ENCODE results near the gene DPT. TPM values are rescaled to one million over a fixed set of nuclear protein-coding genes. Genes with fewer than 3 reads are reported as not detected.
"Not testable (repeated sequence)": the region's sequence is repeated elsewhere in the genome, so short reads cannot be mapped to it uniquely, and the experiment has no call there.

The DPT gene
- total RNA-seq, result not detected

DNA sequence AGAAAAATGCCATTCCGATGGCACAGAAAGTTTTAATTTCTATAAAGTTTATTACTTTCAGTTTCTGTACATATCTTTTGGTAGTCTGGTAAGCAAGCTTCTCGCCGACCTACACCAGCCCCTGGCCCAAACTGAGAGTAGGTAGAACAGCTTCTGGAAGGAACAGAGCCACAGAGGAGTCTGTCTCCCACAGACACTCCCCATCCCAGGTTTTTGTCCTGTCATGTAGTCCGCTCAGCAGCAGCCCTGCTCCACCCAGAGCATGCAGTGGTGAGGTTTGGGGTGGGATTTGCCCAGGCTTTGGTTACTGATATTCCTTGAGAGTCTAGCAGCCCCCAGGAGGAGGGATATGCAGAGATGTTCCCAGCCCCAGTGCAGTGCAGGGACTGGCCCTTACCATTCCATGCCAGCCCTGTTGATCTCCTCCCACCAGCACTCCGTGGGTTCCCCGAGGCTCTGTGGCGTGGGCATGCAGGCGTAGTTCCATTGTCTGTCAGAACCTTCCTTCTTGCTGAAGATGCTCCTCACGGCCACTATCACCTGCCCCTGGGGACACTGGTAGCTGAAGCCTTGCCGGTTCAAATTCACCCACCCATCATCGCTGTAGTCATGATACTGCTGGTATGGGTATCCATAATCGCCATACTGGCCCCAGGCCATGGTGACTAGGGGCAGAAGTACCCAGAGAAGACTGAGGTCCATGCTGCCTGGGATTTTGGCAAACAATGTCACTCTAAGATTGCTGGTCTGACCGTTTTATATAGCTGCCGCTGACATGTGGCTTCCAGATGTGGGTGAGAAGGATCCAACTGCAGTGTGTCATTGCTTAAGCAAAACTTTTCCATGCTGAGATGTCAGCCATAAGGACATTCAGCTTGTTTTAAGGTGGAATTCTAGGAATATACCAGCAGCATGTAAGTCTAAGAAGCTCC lies at the start of gene DPT:
Gene DPT (minus strand): TSS at position 734 of the 932 bp plus-strand sequence. CDS start 32 bp downstream, at position 702.
- no peaks in the 10 kb centered on the region for H3K36me3 Mint-ChIP-seq (ENCODE audit: low read depth)
- no peaks in the 10 kb centered on the region for H3K9me3 Mint-ChIP-seq
- CTCF ChIA-PET, result no interaction called here
- no peak within 1 kb of the TSS for H3K27ac Mint-ChIP-seq
- intact Hi-C loops (cut with micrococcal nuclease), result no loop called here
- no peaks in the 10 kb centered on the region for H3K4me1 Mint-ChIP-seq (ENCODE audit: low read depth)
- H3K27me3 Mint-ChIP-seq (ENCODE audit: low read depth), result peaks cover 2% of the 10 kb centered on the region
- DNase-seq, result no peak
- no peak within 1 kb of the TSS for H3K4me3 Mint-ChIP-seq

DNA sequence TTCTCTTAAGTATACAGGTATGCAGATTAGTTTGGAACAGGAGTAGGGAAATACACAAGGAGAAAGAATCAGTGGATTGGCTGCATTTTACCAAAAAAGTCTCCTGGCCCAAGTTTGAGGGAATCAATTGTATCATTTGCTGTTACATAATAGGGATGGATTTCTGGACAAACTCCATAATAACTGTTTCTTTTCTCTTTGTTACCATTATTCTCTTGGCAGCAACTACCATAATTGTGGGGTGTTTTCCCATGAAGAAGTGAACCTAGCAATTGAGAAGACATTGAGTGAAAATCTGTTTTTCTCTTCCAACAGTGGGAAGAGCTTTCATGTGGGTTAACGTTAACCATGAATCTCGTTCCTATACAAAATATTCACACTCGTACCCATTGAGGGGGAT lies 46.4 kb upstream of the DPT start:
- peaks cover 10% of the 10 kb centered on the region for H3K27me3 Mint-ChIP-seq (ENCODE audit: low read depth)
- DNase-seq, result no peak
- no peaks in the 10 kb centered on the region for H3K36me3 Mint-ChIP-seq (ENCODE audit: low read depth)
- H3K4me1 Mint-ChIP-seq (ENCODE audit: low read depth), result no peaks in the 10 kb centered on the region
- intact Hi-C loops (cut with micrococcal nuclease), result no loop called here
- no peaks in the 10 kb centered on the region for H3K9me3 Mint-ChIP-seq
- no peak overlapping the region for H3K27ac Mint-ChIP-seq
- H3K4me3 Mint-ChIP-seq, result no peak overlapping the region
- CTCF ChIA-PET, result no interaction called here

DNA sequence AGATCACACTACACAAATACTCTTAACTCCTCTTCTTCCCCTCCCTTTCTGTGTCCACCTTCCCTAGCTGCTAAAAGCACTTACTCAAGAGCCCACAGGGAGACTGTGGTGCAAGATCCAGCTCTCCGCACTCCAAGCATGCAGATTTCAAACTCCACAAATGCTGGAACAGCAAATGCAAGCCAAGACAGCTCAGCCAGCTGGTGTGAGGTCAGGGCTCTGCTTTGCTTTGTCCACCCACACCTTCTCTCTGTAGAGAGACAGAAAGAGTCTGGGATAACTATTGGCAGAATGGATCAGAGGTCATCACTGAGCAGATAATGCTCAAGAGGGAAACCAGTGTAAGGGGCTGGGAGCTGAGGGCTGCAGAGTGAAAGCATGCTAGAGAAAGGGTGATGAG lies 45.2 kb upstream of the DPT start:
- H3K4me3 Mint-ChIP-seq, result no peak overlapping the region
- CTCF ChIA-PET, result interaction anchor here (1.4 kb wide), 1 partner anchor 18 kb away, joined by 3 read pairs; no protein-coding TSS in a partner anchor
- H3K9me3 Mint-ChIP-seq, result no peaks in the 10 kb centered on the region
- H3K36me3 Mint-ChIP-seq (ENCODE audit: low read depth), result no peaks in the 10 kb centered on the region
- intact Hi-C loops (cut with micrococcal nuclease), result no loop called here
- no peak for DNase-seq
- H3K27me3 Mint-ChIP-seq (ENCODE audit: low read depth), result peaks cover 8% of the 10 kb centered on the region
- H3K4me1 Mint-ChIP-seq (ENCODE audit: low read depth), result no peaks in the 10 kb centered on the region
- no peak overlapping the region for H3K27ac Mint-ChIP-seq

DNA sequence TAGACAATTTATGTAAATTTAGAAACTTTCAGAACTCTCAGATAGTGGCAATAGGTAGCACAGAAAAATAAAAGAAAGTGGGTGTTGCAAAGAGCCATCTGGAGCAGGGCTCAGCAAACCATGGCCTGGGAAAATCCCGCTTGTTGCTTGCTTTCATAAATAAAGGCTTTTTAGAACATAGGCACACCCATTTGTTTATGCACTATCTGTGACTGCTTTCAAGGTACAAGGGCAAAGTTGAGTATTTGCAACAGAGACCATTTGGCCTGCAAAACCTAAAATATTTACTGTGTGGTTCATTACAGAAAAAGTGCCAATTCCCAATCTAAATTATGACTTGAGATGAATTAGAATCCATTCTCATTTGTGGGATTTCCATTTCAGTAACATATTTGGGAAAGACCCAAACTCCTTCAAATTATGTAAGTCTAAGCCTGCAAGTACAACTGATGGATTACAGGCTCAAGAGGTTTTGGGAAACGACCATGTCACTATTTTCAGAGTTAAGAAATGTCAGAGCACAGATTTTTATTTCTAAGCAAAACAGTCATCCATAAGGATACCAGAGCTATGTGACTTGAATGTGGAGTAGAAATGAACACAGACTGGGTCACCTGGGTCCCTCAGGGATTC lies 43.5 kb upstream of the DPT start:
- DNase-seq, result no peak
- intact Hi-C loops (cut with micrococcal nuclease), result no loop called here
- Mint-ChIP-seq H3K4me3 (no peak overlapping the region), H3K27ac (no peak overlapping the region), H3K9me3 (no peaks in the 10 kb centered on the region), H3K27me3 (ENCODE audit: low read depth) (peaks cover 5% of the 10 kb centered on the region), H3K4me1 (ENCODE audit: low read depth) (no peaks in the 10 kb centered on the region), H3K36me3 (ENCODE audit: low read depth) (no peaks in the 10 kb centered on the region)
- CTCF ChIA-PET, result no interaction called here

DNA sequence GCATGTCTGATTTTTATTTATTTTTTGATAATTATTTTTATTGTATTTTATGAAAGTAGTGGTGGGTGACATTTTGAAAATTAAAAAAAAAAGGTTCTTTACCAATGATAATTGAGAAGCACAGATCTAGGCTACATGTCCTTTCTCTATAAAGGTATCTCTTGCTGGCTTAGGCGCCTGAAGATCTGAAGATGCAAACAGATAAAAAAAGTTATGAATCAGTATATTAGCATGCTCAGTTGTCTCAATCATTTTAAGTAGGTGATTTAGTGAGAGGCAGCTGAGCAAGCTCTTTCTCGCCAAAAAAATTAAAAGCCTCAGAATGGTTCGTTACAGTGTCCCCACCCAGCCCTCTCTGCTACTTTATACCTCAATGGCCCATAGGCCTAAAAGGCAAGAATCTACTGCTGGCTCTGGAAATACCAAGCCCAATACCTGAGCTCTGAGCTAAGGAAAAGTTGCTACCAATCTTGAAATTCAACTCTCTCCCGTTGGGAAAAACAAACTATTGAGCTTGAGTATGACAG lies 42.2 kb upstream of the DPT start:
- peaks cover 5% of the 10 kb centered on the region for H3K27me3 Mint-ChIP-seq (ENCODE audit: low read depth)
- no peak overlapping the region for H3K4me3 Mint-ChIP-seq
- H3K9me3 Mint-ChIP-seq, result no peaks in the 10 kb centered on the region
- no peaks in the 10 kb centered on the region for H3K4me1 Mint-ChIP-seq (ENCODE audit: low read depth)
- no peak overlapping the region for H3K27ac Mint-ChIP-seq
- no peaks in the 10 kb centered on the region for H3K36me3 Mint-ChIP-seq (ENCODE audit: low read depth)
- intact Hi-C loops (cut with micrococcal nuclease), result no loop called here
- CTCF ChIA-PET, result interaction anchor here (0.5 to 1.2 kb wide), 4 partner anchors 22 to 1860 kb away, joined by 3 to 4 read pairs (median 3); no protein-coding TSS in a partner anchor
- no peak for DNase-seq

GRCh38 chr1:168769893-168770292 lies 40.9 kb upstream of the DPT start:
- H3K36me3 Mint-ChIP-seq (ENCODE audit: low read depth); intact Hi-C loops (cut with micrococcal nuclease); H3K4me1 Mint-ChIP-seq (ENCODE audit: low read depth); H3K27ac Mint-ChIP-seq; H3K27me3 Mint-ChIP-seq (ENCODE audit: low read depth); H3K4me3 Mint-ChIP-seq; H3K9me3 Mint-ChIP-seq; DNase-seq: not testable (repeated sequence)
- CTCF ChIA-PET, result interaction anchor here (0.7 to 1.2 kb wide), 2 partner anchors 9 to 24 kb away, joined by 3 read pairs; no protein-coding TSS in a partner anchor

DNA sequence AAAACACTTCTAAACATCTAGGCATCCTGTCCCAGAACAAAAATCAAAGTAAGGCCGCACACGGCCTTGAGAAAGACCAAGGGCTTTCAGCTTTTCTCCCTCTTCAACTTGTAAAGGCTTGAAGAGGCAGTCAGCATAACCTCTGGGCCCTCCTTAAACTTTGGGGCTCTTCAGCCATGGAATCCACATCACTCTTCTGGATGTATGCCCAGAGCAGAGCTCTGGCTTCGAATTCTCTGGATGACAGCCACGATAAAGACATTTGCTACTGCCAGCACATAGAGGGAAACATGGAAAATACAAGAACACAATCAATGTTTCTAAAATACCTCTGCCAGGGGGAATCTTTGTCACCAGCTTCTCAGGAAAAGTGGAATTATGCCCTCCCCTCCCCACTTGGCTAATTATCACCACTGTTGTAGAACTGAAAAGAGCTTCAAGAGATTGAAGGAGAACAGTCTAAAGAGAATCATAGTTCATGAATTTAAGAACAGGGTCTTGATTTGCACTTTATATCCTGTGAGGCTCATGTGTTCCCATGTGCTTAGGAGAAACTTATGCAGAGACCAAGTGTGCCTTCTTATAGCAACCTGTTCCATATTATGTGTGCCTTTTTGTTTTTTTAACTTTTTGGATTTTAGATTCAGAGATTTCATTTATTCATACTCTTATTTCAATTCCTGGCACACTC lies 39.0 kb upstream of the DPT start:
- no peaks in the 10 kb centered on the region for H3K9me3 Mint-ChIP-seq
- no peaks in the 10 kb centered on the region for H3K36me3 Mint-ChIP-seq (ENCODE audit: low read depth)
- H3K27me3 Mint-ChIP-seq (ENCODE audit: low read depth), result peaks cover 1% of the 10 kb centered on the region
- CTCF ChIA-PET, result no interaction called here
- H3K4me1 Mint-ChIP-seq (ENCODE audit: low read depth), result no peaks in the 10 kb centered on the region
- intact Hi-C loops (cut with micrococcal nuclease), result no loop called here
- no peak overlapping the region for H3K4me3 Mint-ChIP-seq
- no peak overlapping the region for H3K27ac Mint-ChIP-seq
- DNase-seq, result no peak

DNA sequence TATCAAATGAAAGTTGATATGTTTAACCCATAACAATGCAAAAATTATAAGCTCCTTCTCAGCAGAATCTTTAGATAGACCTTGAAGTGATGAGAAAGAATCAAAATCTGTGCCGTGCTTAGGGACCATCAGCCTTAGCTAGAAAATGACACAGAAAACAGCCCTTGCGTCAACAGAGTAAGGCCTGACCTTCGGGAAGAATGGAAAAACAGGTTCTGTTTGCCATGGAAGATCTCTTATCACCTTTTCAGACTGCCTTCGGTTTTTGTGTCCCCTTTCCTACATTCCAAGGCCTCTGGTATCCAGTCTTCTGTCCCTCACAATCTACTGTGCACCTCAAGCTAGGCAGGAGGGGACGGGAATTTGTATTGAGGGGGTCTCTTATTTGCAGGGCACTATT lies 37.6 kb upstream of the DPT start:
- CTCF ChIA-PET, result no interaction called here

DNA sequence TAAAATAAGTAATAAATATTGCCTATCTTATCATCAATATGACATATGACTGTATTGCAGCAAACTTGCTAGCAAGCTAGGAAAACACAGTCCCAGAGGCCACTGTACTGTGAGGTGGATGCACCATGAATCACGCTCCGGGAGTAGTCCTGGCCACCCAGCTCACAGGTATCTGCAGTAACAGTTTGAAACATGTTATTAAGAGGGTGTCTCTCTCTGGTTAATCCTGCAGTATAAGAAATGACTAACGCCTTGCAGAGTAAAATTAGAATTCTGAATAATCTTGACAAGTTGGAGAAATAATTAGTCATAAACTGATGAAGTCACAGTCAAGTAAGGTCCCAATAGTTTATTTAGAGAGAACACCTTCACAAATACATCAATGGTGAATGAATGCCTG lies 34.0 kb upstream of the DPT start:
- Mint-ChIP-seq H3K27me3 (ENCODE audit: low read depth) (no peaks in the 10 kb centered on the region), H3K4me1 (ENCODE audit: low read depth) (no peaks in the 10 kb centered on the region), H3K36me3 (ENCODE audit: low read depth) (no peaks in the 10 kb centered on the region), H3K9me3 (no peaks in the 10 kb centered on the region), H3K4me3 (no peak overlapping the region), H3K27ac (no peak overlapping the region)
- no peak for DNase-seq
- intact Hi-C loops (cut with micrococcal nuclease), result no loop called here
- CTCF ChIA-PET, result interaction anchor here (1.0 to 1.6 kb wide), 2 partner anchors 16 to 126 kb away, joined by 3 read pairs; no protein-coding TSS in a partner anchor

More for the DNA sequence above, 37.6 kb upstream of the DPT start:
- Mint-ChIP-seq H3K9me3 (no peaks in the 10 kb centered on the region), H3K36me3 (ENCODE audit: low read depth) (no peaks in the 10 kb centered on the region), H3K27ac (no peak overlapping the region), H3K4me3 (no peak overlapping the region), H3K27me3 (ENCODE audit: low read depth) (peaks cover 1% of the 10 kb centered on the region), H3K4me1 (ENCODE audit: low read depth) (no peaks in the 10 kb centered on the region)
- no peak for DNase-seq
- intact Hi-C loops (cut with micrococcal nuclease), result no loop called here

DNA sequence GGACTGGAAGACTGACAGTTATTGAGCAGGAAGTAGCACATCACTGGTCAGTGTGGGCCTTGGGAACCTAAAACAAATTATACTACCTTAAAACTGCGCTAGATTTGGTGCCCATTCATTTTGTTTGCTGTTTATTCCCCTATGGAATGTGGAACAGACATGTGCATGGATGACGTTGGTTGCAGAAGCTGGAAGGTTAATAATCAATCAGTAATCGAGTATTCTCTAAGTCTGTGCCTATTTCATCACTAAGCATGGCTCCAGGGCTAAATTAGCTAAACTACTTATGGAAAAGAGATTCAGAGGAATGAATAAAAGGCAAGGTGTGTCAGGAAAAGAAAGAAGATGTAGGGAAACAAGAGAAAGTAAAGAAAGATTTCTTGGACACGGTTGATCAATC lies 33.5 kb upstream of the DPT start:
- Mint-ChIP-seq H3K4me3 (no peak overlapping the region), H3K36me3 (ENCODE audit: low read depth) (no peaks in the 10 kb centered on the region), H3K27me3 (ENCODE audit: low read depth) (no peaks in the 10 kb centered on the region), H3K9me3 (no peaks in the 10 kb centered on the region), H3K4me1 (ENCODE audit: low read depth) (no peaks in the 10 kb centered on the region), H3K27ac (no peak overlapping the region)
- DNase-seq, result no peak
- CTCF ChIA-PET, result interaction anchor here (1.0 to 1.6 kb wide), 2 partner anchors 16 to 125 kb away, joined by 3 read pairs; no protein-coding TSS in a partner anchor
- intact Hi-C loops (cut with micrococcal nuclease), result no loop called here

DNA sequence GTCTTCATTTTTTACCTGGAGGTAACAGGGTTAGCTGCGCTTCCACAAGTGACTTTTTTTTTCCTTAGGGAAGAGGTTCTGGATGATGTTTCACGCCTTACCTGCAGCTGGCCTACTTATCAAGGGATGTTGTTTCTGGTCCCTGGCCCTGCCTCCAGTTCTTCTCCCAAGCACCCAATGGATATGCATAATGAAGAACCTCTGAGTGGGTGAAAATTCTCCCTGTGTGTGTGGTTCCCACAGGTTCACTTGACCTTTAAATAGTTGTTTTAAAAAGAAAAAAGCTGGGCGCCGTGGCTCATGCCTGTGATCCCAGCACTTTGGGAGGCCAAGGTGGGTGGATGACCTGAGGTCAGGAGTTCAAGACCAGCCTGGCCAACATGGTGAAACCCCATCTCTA lies 31.8 kb upstream of the DPT start:
- CTCF ChIA-PET, result interaction anchor here (0.6 kb wide), 1 partner anchor 9 kb away, joined by 3 read pairs; no protein-coding TSS in a partner anchor
- H3K27me3 Mint-ChIP-seq (ENCODE audit: low read depth), result no peaks in the 10 kb centered on the region
- no peaks in the 10 kb centered on the region for H3K9me3 Mint-ChIP-seq
- H3K27ac Mint-ChIP-seq, result no peak overlapping the region
- H3K36me3 Mint-ChIP-seq (ENCODE audit: low read depth), result no peaks in the 10 kb centered on the region
- intact Hi-C loops (cut with micrococcal nuclease), result no loop called here
- H3K4me3 Mint-ChIP-seq, result no peak overlapping the region
- DNase-seq, result no peak
- no peaks in the 10 kb centered on the region for H3K4me1 Mint-ChIP-seq (ENCODE audit: low read depth)

DNA sequence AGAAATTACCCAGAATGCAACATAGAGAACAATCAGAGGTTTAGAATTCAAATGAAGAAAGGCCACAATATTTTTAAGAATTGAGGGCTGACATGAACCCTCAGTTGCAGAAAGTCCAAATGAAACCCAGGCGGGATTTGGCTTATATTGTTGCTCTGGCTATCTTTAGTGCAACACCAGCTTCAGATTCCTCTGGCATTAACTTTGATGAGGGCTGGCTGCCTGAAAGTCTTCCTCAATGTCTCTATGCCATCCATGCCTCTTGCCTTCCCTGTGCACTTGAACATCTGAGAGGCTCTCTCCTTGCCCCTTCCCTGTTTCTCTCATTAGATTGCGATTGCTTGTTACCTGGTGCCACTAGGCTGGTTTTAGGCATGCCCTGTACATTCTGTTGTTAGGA lies 31.2 kb upstream of the DPT start:
- Mint-ChIP-seq H3K4me1 (ENCODE audit: low read depth) (no peaks in the 10 kb centered on the region), H3K36me3 (ENCODE audit: low read depth) (no peaks in the 10 kb centered on the region), H3K27me3 (ENCODE audit: low read depth) (no peaks in the 10 kb centered on the region), H3K9me3 (no peaks in the 10 kb centered on the region), H3K27ac (no peak overlapping the region), H3K4me3 (no peak overlapping the region)
- DNase-seq, result no peak
- intact Hi-C loops (cut with micrococcal nuclease), result no loop called here
- CTCF ChIA-PET, result no interaction called here

Data from activated naive CD4-positive, alpha-beta T cell treated with anti-CD3 and anti-CD28 coated beads for 36 hours (primary cell).